ENCODE results near the gene ZNF683. TPM values are rescaled to one million over a fixed set of nuclear protein-coding genes. Genes with fewer than 3 reads are reported as not detected.

Gene ZNF683
- polyA plus RNA-seq, 1 donor from 2014 or later = not detected

DNA sequence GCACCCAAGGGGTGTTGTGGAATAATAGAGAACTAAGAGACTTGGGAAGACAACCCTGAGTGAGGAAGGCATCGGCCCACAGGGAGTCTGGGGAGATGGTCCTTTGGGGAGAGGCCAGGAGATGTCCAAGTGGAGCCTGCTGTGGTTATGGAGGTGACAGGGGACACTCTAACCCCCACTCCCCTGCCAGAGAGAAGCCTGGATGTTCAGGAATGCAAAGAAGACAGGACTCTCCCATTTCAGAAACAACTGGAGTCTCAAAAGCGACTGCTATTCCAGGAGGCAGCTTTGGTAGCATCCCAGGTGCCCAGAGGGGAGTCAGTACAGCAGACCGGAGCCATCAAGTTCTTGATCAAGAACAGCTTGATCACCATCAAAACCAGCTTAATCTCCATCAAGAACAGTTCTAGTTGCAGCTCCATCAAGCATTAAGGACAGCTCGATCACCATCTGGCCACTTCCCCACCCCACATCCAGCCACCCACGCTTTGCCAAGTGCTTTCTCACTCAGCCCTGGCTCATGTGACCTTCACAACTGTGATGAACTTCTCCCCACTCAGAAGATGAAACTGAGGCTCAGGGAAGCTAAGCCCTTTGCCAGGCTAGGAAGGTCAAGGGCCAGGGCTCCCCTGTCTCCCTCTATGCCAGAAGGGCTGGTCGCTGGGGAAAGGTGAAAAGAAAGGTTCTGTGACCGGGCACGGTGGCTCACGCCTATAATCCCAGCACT lies 54.0 kb downstream of the ZNF683 start:
- no peaks in the 10 kb centered on the region for H3F3A ChIP-seq (ENCODE audit: insufficient read depth, low read length, poor library complexity, severe bottlenecking)
- no peak overlapping the region for H3K9ac ChIP-seq (ENCODE audit: low read length)
- H4K20me1 ChIP-seq (ENCODE audit: insufficient read depth) = no peaks in the 10 kb centered on the region
- H3K9me2 ChIP-seq (ENCODE audit: insufficient read depth, low read length) = no peaks in the 10 kb centered on the region
- TF ChIP-seq, protein P1, sequence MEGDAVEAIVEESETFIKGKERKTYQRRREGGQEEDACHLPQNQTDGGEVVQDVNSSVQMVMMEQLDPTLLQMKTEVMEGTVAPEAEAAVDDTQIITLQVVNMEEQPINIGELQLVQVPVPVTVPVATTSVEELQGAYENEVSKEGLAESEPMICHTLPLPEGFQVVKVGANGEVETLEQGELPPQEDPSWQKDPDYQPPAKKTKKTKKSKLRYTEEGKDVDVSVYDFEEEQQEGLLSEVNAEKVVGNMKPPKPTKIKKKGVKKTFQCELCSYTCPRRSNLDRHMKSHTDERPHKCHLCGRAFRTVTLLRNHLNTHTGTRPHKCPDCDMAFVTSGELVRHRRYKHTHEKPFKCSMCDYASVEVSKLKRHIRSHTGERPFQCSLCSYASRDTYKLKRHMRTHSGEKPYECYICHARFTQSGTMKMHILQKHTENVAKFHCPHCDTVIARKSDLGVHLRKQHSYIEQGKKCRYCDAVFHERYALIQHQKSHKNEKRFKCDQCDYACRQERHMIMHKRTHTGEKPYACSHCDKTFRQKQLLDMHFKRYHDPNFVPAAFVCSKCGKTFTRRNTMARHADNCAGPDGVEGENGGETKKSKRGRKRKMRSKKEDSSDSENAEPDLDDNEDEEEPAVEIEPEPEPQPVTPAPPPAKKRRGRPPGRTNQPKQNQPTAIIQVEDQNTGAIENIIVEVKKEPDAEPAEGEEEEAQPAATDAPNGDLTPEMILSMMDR (IDR thresholded peaks at IDR 0.05; ENCODE audit: poor library complexity, severe bottlenecking) = no peak
- no peak for TF ChIP-seq MXI1 (conservative IDR thresholded peaks at IDR 0.05; ENCODE audit: poor library complexity, severe bottlenecking)
- no peak for TF ChIP-seq EZH2 (IDR thresholded peaks at IDR 0.05; ENCODE audit: borderline replicate concordance, insufficient read depth, low read length, poor library complexity, severe bottlenecking)
- no peak for TF ChIP-seq EP300 (conservative IDR thresholded peaks at IDR 0.05; ENCODE audit: poor library complexity, severe bottlenecking)
- TF ChIP-seq, protein P2, sequence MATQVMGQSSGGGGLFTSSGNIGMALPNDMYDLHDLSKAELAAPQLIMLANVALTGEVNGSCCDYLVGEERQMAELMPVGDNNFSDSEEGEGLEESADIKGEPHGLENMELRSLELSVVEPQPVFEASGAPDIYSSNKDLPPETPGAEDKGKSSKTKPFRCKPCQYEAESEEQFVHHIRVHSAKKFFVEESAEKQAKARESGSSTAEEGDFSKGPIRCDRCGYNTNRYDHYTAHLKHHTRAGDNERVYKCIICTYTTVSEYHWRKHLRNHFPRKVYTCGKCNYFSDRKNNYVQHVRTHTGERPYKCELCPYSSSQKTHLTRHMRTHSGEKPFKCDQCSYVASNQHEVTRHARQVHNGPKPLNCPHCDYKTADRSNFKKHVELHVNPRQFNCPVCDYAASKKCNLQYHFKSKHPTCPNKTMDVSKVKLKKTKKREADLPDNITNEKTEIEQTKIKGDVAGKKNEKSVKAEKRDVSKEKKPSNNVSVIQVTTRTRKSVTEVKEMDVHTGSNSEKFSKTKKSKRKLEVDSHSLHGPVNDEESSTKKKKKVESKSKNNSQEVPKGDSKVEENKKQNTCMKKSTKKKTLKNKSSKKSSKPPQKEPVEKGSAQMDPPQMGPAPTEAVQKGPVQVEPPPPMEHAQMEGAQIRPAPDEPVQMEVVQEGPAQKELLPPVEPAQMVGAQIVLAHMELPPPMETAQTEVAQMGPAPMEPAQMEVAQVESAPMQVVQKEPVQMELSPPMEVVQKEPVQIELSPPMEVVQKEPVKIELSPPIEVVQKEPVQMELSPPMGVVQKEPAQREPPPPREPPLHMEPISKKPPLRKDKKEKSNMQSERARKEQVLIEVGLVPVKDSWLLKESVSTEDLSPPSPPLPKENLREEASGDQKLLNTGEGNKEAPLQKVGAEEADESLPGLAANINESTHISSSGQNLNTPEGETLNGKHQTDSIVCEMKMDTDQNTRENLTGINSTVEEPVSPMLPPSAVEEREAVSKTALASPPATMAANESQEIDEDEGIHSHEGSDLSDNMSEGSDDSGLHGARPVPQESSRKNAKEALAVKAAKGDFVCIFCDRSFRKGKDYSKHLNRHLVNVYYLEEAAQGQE (IDR thresholded peaks at IDR 0.05; ENCODE audit: borderline replicate concordance) = no peak
- TF ChIP-seq SMC3 (conservative IDR thresholded peaks at IDR 0.05; ENCODE audit: poor library complexity) = no peak
- no peak for TF ChIP-seq POLR2AphosphoS5 (IDR thresholded peaks at IDR 0.05)
- no peak for TF ChIP-seq RAD21 (conservative IDR thresholded peaks at IDR 0.05)
- no peak for TF ChIP-seq TAF1 (IDR thresholded peaks at IDR 0.05; ENCODE audit: low read depth)
- no peaks in the 10 kb centered on the region for H3K27me3 ChIP-seq (ENCODE audit: insufficient read depth, low read depth, low read length)
- H3K4me3 ChIP-seq (ENCODE audit: low read length) = no peak overlapping the region
- no peak overlapping the region for H3K4me2 ChIP-seq (ENCODE audit: low read length)
- no peaks in the 10 kb centered on the region for H3K79me2 ChIP-seq (replicated peaks; ENCODE audit: insufficient read depth, low read length)
- H2AFZ ChIP-seq (ENCODE audit: low read depth, low read length) = no peak overlapping the region
- H3K9me3 ChIP-seq (ENCODE audit: low read length) = no peaks in the 10 kb centered on the region
- H3K36me3 ChIP-seq (ENCODE audit: insufficient read depth, low read length) = no peaks in the 10 kb centered on the region
- H3K27ac ChIP-seq (ENCODE audit: low read length) = no peak overlapping the region

DNA sequence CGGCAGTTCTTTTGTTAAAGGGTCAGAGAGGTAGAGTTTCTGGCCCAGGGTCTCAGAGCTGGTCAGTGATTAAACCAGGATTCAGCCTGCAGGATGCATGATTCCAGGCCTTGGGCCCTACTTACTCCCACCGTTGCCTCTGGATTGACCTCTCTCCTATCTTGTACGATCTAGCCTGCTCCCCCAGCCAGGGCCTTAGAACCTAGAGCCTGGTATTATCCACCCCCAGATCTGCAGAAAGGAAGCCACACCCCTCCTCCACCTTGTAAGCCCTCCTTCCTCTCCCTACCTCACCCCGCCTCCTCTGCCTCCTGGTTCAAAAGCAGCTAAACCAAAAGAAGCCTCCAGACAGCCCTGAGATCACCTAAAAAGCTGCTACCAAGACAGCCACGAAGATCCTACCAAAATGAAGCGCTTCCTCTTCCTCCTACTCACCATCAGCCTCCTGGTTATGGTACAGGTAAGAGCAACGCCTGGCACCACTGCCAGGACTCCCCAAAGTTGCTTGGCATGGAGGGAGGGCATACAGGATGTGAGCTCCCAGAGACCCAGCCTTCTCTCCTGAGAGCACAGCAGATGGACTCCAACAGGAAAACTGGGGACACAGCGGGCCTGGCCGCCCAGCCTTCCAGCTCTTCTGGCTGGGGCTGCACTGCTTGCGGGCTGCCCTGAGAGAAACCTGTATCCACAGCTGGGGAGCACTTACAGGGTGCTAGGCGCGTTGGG lies 54.8 kb downstream of the ZNF683 start, which contains the start of gene CD52:
CD52 (plus strand) TSS at position 347 of the 726 bp plus-strand sequence; CDS start at position 407, 60 bp downstream.
- Histone ChIP-seq H3K27me3 (ENCODE audit: insufficient read depth, low read depth, low read length) (no peaks in the 10 kb centered on the region), H3K4me3 (ENCODE audit: low read length) (no peak within 1 kb of the TSS), H3K36me3 (ENCODE audit: insufficient read depth, low read length) (no peaks in the 10 kb centered on the region), H3K9ac (ENCODE audit: low read length) (no peak within 1 kb of the TSS), H3K9me2 (ENCODE audit: insufficient read depth, low read length) (no peaks in the 10 kb centered on the region), H3K9me3 (ENCODE audit: low read length) (no peaks in the 10 kb centered on the region), H3F3A (ENCODE audit: insufficient read depth, low read length, poor library complexity, severe bottlenecking) (no peaks in the 10 kb centered on the region), H4K20me1 (ENCODE audit: insufficient read depth) (no peaks in the 10 kb centered on the region), H3K4me2 (ENCODE audit: low read length) (no peak within 1 kb of the TSS), H3K79me2 (replicated peaks; ENCODE audit: insufficient read depth, low read length) (no peaks in the 10 kb centered on the region), H2AFZ (ENCODE audit: low read depth, low read length) (no peak within 1 kb of the TSS), H3K27ac (ENCODE audit: low read length) (no peak within 1 kb of the TSS)
- TF ChIP-seq SMC3 (conservative IDR thresholded peaks at IDR 0.05; ENCODE audit: poor library complexity) (no peak), EP300 (conservative IDR thresholded peaks at IDR 0.05; ENCODE audit: poor library complexity, severe bottlenecking) (no peak), TAF1 (IDR thresholded peaks at IDR 0.05; ENCODE audit: low read depth) (no peak), RAD21 (conservative IDR thresholded peaks at IDR 0.05) (no peak), MXI1 (conservative IDR thresholded peaks at IDR 0.05; ENCODE audit: poor library complexity, severe bottlenecking) (no peak), POLR2AphosphoS5 (IDR thresholded peaks at IDR 0.05) (no peak), EZH2 (IDR thresholded peaks at IDR 0.05; ENCODE audit: borderline replicate concordance, insufficient read depth, low read length, poor library complexity, severe bottlenecking) (no peak)
- TF ChIP-seq, protein P2 (IDR thresholded peaks at IDR 0.05; ENCODE audit: borderline replicate concordance) = no peak
- TF ChIP-seq, protein P1 (IDR thresholded peaks at IDR 0.05; ENCODE audit: poor library complexity, severe bottlenecking) = no peak

Measured in neural cell (in vitro differentiated cells).